MM.1S (cell line): ENCODE data around the gene ISG15.

Experiments used
- EZH2 ChIP-seq: fragments of 300-600 bp; sonication (generic); optimal IDR thresholded peaks from 2 replicates; pipeline ENCODE3; 2017; ENCODE audit warnings: low read depth, mild to moderate bottlenecking, antibody characterized with exemption, low read length, mixed read lengths
- TF ChIP-seq, protein P1 (sequence below): fragments of 300-600 bp; sonication (generic); IDR thresholded peaks from 2 replicates; pipeline ENCODE4 v1.5.1; 2016; ENCODE audit warnings: antibody characterized with exemption, low read length, mixed read lengths

DNA sequence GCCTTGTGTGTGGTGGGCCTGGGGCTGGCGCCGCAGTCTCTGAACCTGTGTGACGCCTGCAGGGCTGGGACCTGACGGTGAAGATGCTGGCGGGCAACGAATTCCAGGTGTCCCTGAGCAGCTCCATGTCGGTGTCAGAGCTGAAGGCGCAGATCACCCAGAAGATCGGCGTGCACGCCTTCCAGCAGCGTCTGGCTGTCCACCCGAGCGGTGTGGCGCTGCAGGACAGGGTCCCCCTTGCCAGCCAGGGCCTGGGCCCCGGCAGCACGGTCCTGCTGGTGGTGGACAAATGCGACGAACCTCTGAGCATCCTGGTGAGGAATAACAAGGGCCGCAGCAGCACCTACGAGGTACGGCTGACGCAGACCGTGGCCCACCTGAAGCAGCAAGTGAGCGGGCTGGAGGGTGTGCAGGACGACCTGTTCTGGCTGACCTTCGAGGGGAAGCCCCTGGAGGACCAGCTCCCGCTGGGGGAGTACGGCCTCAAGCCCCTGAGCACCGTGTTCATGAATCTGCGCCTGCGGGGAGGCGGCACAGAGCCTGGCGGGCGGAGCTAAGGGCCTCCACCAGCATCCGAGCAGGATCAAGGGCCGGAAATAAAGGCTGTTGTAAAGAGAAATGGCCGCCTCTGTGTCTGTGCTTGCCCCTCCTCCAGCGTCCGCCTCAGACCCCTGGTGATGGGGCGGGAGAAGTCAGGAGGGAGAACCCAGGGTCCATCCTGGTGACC is 788 bp downstream of the ISG15 start:
- TF ChIP-seq, protein P1, sequence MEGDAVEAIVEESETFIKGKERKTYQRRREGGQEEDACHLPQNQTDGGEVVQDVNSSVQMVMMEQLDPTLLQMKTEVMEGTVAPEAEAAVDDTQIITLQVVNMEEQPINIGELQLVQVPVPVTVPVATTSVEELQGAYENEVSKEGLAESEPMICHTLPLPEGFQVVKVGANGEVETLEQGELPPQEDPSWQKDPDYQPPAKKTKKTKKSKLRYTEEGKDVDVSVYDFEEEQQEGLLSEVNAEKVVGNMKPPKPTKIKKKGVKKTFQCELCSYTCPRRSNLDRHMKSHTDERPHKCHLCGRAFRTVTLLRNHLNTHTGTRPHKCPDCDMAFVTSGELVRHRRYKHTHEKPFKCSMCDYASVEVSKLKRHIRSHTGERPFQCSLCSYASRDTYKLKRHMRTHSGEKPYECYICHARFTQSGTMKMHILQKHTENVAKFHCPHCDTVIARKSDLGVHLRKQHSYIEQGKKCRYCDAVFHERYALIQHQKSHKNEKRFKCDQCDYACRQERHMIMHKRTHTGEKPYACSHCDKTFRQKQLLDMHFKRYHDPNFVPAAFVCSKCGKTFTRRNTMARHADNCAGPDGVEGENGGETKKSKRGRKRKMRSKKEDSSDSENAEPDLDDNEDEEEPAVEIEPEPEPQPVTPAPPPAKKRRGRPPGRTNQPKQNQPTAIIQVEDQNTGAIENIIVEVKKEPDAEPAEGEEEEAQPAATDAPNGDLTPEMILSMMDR, result no peak
- no peak for TF ChIP-seq EZH2
